ENCODE data around the gene ARMH2.

GRCh38 chr6:24797596-24798216, 1.0 kb downstream of the ARMH2 start:
- TF ChIP-seq POLR2A (IDR thresholded peaks at IDR 0.05) (no peak), CTCF (IDR thresholded peaks at IDR 0.05) (no peak)

Data from stomach (tissue), 4 donors.